ENCODE data around the gene TEX48.

- TF ChIP-seq REST (IDR thresholded peaks at IDR 0.05) (no peak), SMC3 (IDR thresholded peaks at IDR 0.05) (no peak), CTCF (IDR thresholded peaks at IDR 0.05) (no peak), MAFK (IDR thresholded peaks at IDR 0.05; ENCODE audit: partially characterized antibody) (no peak), RCOR1 (IDR thresholded peaks at IDR 0.05; ENCODE audit: low read depth, low read length) (no peak), KDM1A (IDR thresholded peaks at IDR 0.05; ENCODE audit: low read depth) (no peak), POLR2A (IDR thresholded peaks at IDR 0.05; ENCODE audit: low read length) (no peak), NPAS2 (CRISPR knock-in tag; IDR thresholded peaks at IDR 0.05; ENCODE audit: borderline replicate concordance) (no peak)
These were observed 41.9 kb upstream of the TEX48 start for GRCh38 chr9:114723931-114724330.

All from A549 (cell line).